Epithelial cell of esophagus (primary cell): Measurements from ENCODE around the gene DDX17.

Experiments
- DNase-seq: peaks from one replicate; pipeline ENCODE4 v3.0.0; 2010; ENCODE audit warnings: low read depth
- H3K4me3 ChIP-seq: 2 replicates; pipeline ENCODE4 v1.5.1; 2011; ENCODE audit warnings: mild to moderate bottlenecking, low read length, control low read depth
- CTCF ChIP-seq: IDR thresholded peaks from 2 replicates; pipeline ENCODE4 v1.5.1; 2011; ENCODE audit warnings: low read depth, mild to moderate bottlenecking, low read length, control low read depth, inconsistent platforms; ENCODE audit not compliant: insufficient read depth; ENCODE audit errors: missing control alignments

The DDX17 gene

GRCh38 chr22:38523479-38523878, 17.4 kb upstream of the DDX17 start:
- no peak for TF ChIP-seq CTCF
- no peak for DNase-seq
- no peak overlapping the region for H3K4me3 ChIP-seq

- DNase-seq, result no peak
- no peak for TF ChIP-seq CTCF
- no peak overlapping the region for H3K4me3 ChIP-seq
Observed at GRCh38 chr22:38523029-38523428, 16.9 kb upstream of the DDX17 start.

DNA sequence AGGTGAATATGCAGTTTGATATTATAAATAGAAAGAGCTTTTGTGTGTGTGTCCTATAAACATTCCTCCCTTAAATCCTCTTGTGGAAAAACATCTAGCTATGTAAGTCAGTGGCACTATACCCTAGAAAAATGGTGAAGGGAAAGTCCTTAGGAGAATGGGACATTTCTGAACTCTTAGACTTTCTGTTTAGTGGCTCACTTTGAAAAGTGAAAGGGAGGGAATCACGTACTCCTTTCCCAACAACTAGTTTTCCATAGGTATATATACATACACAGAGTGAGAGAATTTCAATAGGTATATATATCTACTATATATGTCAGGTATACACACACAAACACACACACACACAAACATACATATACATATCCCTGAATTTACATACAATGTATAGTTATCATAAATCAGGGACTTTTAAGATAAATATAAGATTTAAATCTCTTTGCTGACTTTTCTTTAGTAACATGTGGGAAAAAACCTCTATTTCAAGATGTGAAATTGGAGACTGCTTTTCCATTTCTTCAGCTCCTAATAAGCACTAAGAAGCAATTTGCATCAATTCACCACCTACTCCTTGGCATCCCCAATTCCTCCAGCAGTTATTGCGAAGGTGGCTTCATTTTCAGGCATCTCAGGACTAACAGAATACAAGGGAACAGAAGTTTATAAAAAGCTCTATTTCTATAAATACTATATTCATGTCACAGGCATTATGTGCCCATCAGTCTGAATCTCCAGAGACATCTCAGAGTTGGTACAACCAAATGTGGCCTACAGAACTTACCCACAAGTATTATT, 13.5 kb upstream of the DDX17 start:
- H3K4me3 ChIP-seq, result no peak overlapping the region
- no peak for TF ChIP-seq CTCF
- no peak for DNase-seq

DNA sequence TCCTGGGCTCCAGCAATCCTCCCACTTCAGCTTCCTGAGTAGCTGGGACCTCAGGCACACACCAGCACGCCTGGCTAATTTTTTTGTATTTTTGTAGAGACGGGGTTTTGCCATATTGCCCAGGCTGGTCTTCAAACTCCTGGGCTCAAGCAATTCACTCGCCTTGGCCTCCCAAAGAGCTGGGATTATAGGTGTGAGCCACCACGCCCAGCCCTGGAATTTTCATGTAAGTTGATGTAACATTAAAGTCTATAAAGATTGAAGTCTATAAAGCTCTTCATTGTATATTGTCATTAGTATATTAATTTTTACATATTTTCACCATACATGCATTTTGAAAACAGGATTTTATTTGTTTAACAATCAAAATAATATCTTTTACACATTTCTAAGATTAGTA, 12.5 kb upstream of the DDX17 start:
- no peak overlapping the region for H3K4me3 ChIP-seq
- DNase-seq, result no peak
- no peak for TF ChIP-seq CTCF

DNA sequence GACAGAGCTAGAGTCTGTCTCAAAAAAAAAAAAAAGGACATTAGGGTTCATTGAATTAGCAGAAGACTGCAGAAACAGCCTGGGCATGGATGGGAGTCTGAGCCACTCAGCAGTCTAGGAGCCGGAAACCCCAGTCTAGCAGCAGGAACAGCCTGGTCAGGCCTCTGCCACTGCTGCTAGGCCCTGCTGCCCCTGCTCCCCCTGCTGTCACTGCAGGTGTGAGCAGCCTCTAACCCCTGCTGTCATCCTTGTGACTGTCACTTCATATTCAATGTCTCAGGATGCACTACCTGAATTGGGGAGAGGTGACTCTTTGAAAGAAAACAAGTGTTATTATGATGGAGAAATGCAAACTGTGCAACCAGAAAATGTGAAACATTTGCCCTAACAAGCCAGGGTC, 7.0 kb upstream of the DDX17 start:
- H3K4me3 ChIP-seq, result no peak overlapping the region
- TF ChIP-seq CTCF, result no peak
- no peak for DNase-seq

GRCh38 chr22:38510416-38510970, 4.4 kb upstream of the DDX17 start:
- TF ChIP-seq CTCF, result no peak
- H3K4me3 ChIP-seq, result no peak overlapping the region
- DNase-seq, result no peak

DNA sequence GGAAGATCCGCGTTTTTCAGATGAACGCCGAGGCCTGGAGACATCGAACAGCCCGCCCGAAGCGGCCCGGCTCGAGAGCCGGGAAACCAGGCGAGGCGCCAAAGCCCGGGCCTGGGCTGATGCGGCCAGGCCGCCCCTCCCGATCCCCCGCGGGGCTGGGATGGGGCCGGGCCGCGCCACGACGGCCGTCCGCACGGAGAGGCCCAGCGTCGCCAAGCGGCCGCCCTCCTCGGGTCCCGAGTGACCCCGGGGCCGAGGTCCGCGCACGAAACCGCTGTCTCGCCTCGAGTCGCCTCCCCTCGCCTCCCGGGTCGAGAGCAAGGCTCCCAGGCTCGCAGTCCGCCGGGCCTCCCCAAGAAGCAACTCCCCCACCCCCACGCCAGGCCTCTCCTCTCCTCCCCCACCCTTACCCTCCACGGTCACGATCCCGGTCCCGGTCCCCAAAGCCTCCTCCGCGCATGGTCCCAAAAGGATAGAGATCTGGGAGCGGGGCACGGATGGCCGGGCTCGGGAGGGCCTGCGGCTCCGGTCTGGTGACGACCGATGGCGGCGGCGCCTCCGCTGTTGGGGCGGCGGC, 482 bp downstream of the DDX17 start:
- peak overlapping the region; percentile 83 for H3K4me3 ChIP-seq
- DNase-seq, result peak; percentile 57
- TF ChIP-seq CTCF, result no peak
